GM04503 (cell line): Measurements from ENCODE around the gene EAPP.
"Not testable (repeated sequence)": the region's sequence is repeated elsewhere in the genome, so short reads cannot be mapped to it uniquely, and the experiment has no call there.

ENCODE experiments used
- DNase-seq: peaks from one replicate; pipeline ENCODE4 v3.0.0-alpha.2; 2012; ENCODE audit warnings: low read depth

EAPP gene

DNA sequence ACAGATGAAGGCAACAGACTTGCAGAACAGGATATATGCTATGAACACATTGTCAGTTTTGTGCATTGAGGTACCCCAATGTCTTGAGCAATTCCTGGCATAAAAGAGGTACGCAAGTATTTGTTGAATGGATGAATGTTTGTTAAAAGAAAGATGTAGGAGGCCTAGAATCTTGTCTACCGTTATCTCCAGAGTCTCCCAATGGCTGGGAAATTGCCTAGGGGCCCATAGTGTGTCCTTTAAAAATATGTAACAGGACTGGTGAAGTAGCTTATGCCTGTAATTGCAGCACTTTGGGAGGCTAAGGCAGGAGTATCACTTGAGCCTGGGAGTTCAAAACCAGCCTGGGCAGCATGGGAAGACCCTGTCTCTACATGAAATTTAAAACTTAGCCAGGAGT, 57.0 kb downstream of the EAPP start:
- no peak for DNase-seq

DNA sequence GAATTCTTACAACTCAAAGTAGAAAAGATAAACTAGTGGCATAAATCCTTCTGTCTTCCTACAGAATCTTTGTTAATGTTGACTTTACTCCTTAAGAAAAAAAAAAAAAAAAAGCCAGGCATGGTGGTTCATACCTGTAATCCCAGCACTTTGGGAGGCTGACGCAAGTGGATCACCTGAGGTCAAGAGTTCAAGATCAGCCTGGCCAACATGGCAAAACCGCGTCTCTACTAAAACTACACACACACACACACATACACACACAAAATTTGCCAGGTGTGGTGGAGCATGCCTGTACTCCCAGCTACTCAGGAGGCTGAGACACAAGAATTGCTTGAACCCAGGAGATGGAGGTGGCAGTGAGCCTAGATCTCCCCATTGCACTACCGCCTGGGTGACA, 59.8 kb downstream of the EAPP start:
- DNase-seq, result no peak

DNA sequence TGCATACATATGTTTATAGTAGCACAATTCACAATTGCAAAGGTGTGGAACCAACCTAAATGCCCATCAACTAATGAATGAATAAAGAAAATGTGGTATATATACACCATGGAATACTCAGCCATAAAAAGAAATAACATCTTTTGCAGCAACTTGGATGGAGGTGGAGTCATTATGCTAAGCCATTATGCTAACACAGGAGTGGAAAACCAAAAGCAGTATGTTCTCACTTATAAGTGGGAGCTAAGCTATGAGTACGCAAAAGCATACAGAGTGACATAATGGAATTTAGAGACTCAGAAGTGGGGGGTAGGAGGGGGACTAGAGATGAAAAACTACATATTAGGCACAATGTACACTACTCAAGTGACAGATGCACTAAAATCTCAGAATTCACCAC, 61.2 kb downstream of the EAPP start:
- DNase-seq, result no peak

DNA sequence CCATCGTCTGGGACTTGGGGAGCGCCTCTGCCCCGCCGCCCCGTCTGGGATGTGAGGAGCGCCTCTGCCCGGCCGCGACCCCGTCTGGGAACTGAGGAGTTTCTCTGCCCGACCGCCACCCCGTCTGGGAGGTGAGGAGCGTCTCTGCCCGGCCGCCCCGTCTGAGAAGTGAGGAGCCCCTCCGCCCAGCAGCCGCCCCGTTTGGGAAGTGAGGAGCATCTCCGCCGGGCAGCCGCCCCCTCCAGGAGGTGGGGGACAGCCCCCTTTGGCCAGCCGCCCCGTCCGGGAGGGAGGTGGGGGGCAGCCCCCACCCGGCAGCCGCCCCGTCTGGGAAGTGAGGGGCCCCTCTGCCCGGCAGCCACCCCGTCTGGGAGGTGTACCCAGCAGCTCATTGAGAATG, 63.5 kb downstream of the EAPP start:
- not testable (repeated sequence) for DNase-seq

DNA sequence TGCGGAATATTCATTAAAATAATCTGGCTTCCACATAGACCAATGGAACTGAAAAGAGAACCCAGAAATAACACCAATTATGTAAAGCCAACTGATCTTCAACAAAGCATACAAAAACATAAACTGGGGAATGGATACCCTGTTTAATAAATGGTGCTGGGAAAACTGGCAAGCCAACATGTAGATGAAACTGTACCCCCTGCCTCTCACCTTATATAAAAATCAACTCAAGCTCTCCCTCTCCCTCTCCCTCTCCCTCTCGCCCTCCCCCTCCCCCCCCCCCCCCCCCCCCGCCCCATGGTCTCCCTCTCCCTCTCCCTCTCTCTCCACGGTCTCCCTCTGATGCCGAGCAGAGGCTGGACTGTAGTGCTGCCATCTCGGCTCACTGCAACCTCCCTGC, 64.3 kb downstream of the EAPP start:
- no peak for DNase-seq

DNA sequence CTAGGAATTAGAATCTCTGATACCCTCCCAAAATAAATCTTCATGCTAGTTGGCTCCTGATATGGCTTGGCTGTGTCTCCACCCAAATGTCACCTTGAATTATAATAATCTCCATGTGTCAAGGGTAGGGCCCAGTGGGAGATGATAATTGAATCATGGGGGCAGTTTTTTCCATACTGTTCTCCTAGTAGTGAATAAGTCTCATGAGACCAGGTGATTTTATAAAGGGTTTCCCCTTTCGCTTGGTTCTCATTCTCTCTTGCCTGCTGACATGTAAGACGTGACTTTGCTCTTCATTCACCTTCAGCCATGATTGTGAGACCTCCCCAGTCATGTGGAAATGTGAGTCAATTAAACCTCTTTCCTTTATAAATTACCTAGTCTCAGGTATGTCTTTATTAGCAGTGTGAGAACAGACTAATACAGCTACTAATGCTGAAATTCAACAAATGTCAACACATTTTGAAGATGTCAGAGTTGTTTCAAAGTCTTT, 65.3 kb downstream of the EAPP start:
- DNase-seq, result no peak

DNA sequence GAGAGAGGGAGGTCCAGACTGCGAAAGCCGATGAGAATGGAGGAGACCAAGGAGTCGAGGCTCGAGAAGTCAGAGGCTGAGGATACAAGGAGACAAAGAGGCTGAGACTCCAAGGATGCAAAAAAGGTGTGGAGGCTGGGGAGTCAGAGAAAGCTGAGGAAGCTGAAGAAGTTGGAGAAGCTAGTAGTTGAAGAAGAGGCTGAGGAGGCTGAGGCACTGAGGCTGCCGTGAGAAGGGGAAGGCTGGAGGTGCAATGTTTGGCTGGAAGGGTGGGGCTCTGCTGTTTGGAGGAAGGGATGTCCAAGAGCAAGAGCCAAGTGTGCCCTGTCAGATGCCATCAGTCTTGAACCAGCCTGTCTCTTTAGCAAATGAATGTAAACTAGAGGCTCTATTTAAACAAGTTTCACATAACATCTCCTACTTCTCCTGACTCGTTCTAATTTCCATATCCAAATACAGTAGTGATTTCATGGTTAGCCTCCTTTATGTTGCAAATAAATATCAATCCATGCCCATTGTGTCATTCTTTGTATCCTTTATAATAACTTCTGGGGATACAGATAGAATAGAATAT, 66.7 kb downstream of the EAPP start:
- no peak for DNase-seq

DNA sequence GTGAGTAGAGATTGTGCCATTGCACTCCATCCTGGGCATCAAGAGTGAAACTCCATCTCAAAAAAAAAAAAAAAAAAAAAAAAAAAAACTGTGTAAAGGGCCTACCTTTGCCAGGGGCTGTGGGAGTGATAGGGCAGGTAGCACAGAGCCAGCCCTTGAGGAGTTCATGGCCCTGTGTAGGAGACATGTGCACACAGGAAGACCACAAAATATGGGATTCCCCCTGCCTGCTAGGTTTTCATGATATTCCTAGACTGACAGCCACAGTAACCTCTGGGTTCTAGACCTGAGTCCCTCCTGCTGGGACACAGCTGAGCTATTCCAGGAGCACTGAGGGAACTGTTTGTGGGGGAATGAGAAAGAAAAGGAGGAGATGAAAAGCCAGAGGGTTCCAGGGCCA, 69.2 kb downstream of the EAPP start:
- DNase-seq, result no peak

DNA sequence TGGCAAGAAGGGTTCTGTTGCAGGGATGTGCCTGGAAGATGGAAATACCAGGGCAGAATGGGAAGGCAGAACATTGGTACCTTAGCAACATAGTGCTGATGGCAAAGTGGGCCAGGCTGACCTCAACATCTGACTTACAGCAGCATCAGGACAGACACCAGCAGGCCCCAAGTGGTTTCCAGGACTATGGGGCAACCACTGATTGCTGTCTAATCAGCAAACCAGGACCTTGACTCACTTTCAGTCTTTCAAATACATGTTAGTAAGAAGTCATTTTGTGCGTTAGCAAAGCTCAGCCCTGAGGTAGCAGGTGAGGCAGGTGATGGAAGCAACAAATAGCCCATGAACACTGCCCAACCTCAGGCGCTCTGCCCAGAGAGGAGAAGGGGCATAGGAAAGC, 72.8 kb downstream of the EAPP start:
- DNase-seq, result no peak
